Breast epithelium (tissue), 3 donors: ENCODE data around the gene TAF10.

Experiments
- POLR2A ChIP-seq: fragments of 450-650 bp; IDR thresholded peaks from one replicate; pipeline ENCODE4 v1.6.1; 2016; ENCODE audit warnings: antibody characterized with exemption, mild to moderate bottlenecking, moderate library complexity
- POLR2AphosphoS5 ChIP-seq, 3 donors: sonication (generic); formaldehyde crosslinking; IDR thresholded peaks; one replicate each; pipeline ENCODE4 v1.6.1; 2017; ENCODE audit warnings: antibody characterized with exemption in 3 of 3
- TF ChIP-seq, protein P1 (sequence below), 3 donors: fragments of 450-650 bp; IDR thresholded peaks; one replicate each; pipeline ENCODE4 v1.5.1; 2016 to 2017; ENCODE audit warnings: antibody characterized with exemption in 3 of 3, mild to moderate bottlenecking in 3 of 3, moderate library complexity in 3 of 3

GRCh38 chr11:6632116-6633073 is 20.4 kb upstream of the TAF10 start:
- TF ChIP-seq, protein P1, sequence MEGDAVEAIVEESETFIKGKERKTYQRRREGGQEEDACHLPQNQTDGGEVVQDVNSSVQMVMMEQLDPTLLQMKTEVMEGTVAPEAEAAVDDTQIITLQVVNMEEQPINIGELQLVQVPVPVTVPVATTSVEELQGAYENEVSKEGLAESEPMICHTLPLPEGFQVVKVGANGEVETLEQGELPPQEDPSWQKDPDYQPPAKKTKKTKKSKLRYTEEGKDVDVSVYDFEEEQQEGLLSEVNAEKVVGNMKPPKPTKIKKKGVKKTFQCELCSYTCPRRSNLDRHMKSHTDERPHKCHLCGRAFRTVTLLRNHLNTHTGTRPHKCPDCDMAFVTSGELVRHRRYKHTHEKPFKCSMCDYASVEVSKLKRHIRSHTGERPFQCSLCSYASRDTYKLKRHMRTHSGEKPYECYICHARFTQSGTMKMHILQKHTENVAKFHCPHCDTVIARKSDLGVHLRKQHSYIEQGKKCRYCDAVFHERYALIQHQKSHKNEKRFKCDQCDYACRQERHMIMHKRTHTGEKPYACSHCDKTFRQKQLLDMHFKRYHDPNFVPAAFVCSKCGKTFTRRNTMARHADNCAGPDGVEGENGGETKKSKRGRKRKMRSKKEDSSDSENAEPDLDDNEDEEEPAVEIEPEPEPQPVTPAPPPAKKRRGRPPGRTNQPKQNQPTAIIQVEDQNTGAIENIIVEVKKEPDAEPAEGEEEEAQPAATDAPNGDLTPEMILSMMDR (IDR thresholded peaks at IDR 0.05), result no peak
- TF ChIP-seq POLR2AphosphoS5 (IDR thresholded peaks at IDR 0.05) (no peak), POLR2A (no peak)
